Karpas-422 (cell line): ENCODE results near the gene RCOR1. TPM values are rescaled to one million over a fixed set of nuclear protein-coding genes. Genes with fewer than 3 reads are reported as not detected.
"Not testable (repeated sequence)": the region's sequence is repeated elsewhere in the genome, so short reads cannot be mapped to it uniquely, and the experiment has no call there.

Experiments used
- DNase-seq: peaks from one replicate; pipeline ENCODE4 v3.0.0-alpha.2; 2015
- H2AFZ ChIP-seq: fragments of 200-600 bp; sonication (generic); 2 replicates; pipeline ENCODE4 v1.6.1; 2014; ENCODE audit warnings: antibody characterized with exemption, low read length, mixed read lengths
- H3K27ac ChIP-seq: fragments of 200-600 bp; sonication (generic); 2 replicates; pipeline ENCODE4 v1.5.1; 2014; ENCODE audit warnings: mild to moderate bottlenecking, low read length, moderate library complexity
- H3K27me3 ChIP-seq: fragments of 200-600 bp; sonication (generic); 2 replicates; pipeline ENCODE4 v1.6.1; 2014; ENCODE audit warnings: low read length, mixed read lengths
- H3K36me3 ChIP-seq: fragments of 200-600 bp; sonication (generic); 2 replicates; pipeline ENCODE4 v1.6.1; 2014; ENCODE audit warnings: low read length, mixed read lengths; ENCODE audit not compliant: insufficient read depth
- H3K4me1 ChIP-seq: fragments of 200-600 bp; sonication (generic); 2 replicates; pipeline ENCODE4 v1.6.1; 2014; ENCODE audit warnings: mild to moderate bottlenecking, low read length, mixed read lengths
- H3K4me2 ChIP-seq: fragments of 200-600 bp; sonication (generic); 2 replicates; pipeline ENCODE4 v1.6.1; 2014; ENCODE audit warnings: low read length, low read depth, mild to moderate bottlenecking; ENCODE audit not compliant: poor library complexity, severe bottlenecking
- H3K4me3 ChIP-seq: fragments of 200-600 bp; sonication (generic); 2 replicates; pipeline ENCODE4 v1.5.1; 2014; ENCODE audit warnings: mild to moderate bottlenecking, antibody characterized with exemption, low read length, mixed read lengths
- H3K79me2 ChIP-seq: fragments of 200-600 bp; sonication (generic); 2 replicates; pipeline ENCODE4 v1.6.1; 2014; ENCODE audit warnings: mild to moderate bottlenecking, low read length, mixed read lengths
- H3K9ac ChIP-seq: fragments of 200-600 bp; sonication (generic); 2 replicates; pipeline ENCODE4 v1.6.0; 2014; ENCODE audit warnings: low read length
- H3K9me2 ChIP-seq: fragments of 200-600 bp; sonication (generic), shearing (Covaris generic); replicated peaks from 2 replicates; pipeline ENCODE4 v1.6.0; 2014; ENCODE audit warnings: mild to moderate bottlenecking, low read length, moderate library complexity; ENCODE audit not compliant: insufficient read depth
- H3K9me3 ChIP-seq: fragments of 300-700, 200-600 bp; sonication (generic); 2 replicates; pipeline ENCODE4 v1.6.1; 2014; ENCODE audit warnings: low read length, mixed read lengths
- H4K20me1 ChIP-seq: fragments of 200-600 bp; sonication (generic); 2 replicates; pipeline ENCODE4 v1.6.1; 2014; ENCODE audit warnings: mild to moderate bottlenecking, antibody characterized with exemption, low read length, low read depth; ENCODE audit not compliant: insufficient read depth
- total RNA-seq: library from RNA; depleted of rRNA; stranded (reverse); fragments of >200 nt; shearing (Covaris generic); gene quantifications from 2 replicates; pipeline ENCODE4 v1.2.3, GENCODE V29; 2014; ENCODE audit warnings: low replicate concordance

Gene RCOR1
- total RNA-seq, 1 experiment from 2014 or later: 46.9 TPM

DNA sequence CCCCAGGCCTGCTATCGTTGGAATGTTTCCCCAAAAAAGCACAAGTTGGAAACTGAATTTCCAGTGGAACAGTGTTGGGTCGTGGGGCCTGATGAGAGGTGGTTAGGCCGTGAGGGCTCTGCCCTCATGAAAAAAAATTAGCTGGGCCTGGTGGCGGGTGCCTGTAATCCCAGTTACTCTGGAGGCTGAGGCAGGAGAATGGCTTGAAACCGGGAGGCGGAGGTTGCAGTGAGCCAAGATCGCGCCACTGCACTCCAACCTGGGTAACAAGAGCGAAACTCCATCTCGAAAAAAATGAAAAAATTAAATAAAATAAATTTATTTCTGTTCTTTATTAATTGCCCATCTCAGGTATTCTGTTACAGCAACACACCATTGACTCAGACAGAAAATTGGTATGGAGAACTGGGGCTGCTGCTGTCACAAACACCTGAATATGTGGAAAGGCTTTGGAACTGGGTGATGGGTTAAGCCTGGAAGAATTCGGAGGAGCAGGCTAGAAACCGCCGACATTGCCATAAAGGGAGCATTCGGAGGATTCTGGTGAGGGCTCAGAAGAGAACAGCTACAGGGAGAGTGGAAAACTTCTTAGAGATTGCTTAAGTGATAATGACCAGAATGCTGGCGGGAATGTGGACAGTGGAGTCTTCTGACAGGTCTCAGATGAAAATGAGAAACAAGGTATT, 17.1 kb upstream of the RCOR1 start:
- peaks cover 20% of the 10 kb centered on the region for H3K4me1 ChIP-seq
- no peak overlapping the region for H3K9ac ChIP-seq
- no peak overlapping the region for H2AFZ ChIP-seq

DNA sequence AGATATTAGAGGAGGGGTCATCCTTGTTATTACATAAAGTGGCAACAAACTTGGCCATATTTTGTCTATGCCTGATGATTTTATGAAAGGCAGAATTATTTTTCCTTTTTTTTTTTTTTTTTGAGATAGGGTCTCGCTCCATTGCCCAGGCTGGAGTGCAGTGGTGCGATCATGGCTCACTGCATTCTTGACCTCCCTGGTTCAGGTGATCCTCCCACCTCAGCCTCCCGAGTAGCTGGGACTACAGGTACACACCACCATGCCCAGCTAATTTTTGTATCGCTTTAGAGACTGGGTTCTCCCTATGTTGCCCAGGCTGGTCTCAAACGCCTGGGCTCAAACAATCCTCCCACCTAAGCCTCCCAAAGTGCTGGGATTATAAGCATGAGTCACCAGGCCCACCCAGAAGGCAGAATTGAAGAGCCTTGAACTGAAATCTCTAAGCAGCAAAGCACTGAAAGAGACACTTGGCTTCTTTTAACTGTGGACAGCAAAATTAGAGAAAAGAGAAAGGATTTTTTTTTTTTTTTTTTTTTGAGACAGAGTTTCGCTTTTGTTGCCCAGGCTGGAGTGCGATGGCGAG, 16.5 kb upstream of the RCOR1 start:
- not testable (repeated sequence) for H3K27ac ChIP-seq, DNase-seq, H3K9ac ChIP-seq, H3K9me3 ChIP-seq, H3K9me2 ChIP-seq, H3K27me3 ChIP-seq, H3K36me3 ChIP-seq, H3K4me3 ChIP-seq, H2AFZ ChIP-seq, H3K4me2 ChIP-seq, H3K79me2 ChIP-seq, H4K20me1 ChIP-seq
- H3K4me1 ChIP-seq: peaks cover 24% of the 10 kb centered on the region

More for the DNA sequence above, 17.1 kb upstream of the RCOR1 start:
- H3K4me2 ChIP-seq: no peak overlapping the region
- H3K27ac ChIP-seq: no peak overlapping the region
- no peak for DNase-seq
- no peaks in the 10 kb centered on the region for H3K9me2 ChIP-seq
- H3K79me2 ChIP-seq: no peaks in the 10 kb centered on the region
- H4K20me1 ChIP-seq: no peaks in the 10 kb centered on the region
- H3K4me3 ChIP-seq: no peak overlapping the region
- H3K27me3 ChIP-seq: 0 out of 2 replicates have a peak, but pooled peaks cover 3% of the 10 kb centered on the region
- no peaks in the 10 kb centered on the region for H3K9me3 ChIP-seq
- H3K36me3 ChIP-seq: no peaks in the 10 kb centered on the region

DNA sequence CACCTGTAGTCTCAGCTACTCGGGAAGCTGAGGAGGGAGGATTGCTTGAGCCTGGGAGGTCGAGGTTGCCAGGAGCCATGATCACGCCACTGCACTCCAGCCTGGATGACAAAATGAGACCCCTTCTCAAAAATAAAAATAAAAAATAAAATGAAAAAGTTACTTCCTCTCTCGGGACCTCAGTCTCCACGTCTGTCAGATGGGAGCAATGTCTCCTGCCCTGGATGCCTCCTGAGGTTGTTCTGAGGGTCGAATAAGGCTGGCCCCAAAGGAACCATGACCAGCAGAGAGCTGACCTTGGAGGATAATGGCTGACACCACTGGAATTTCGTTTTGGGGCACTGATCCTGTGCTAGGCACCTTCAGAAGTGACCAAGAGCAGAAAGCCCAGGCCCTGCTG, 13.6 kb upstream of the RCOR1 start:
- no peak for DNase-seq
- Histone ChIP-seq H3K9ac (no peak overlapping the region), H3K9me3 (no peaks in the 10 kb centered on the region), H3K4me3 (no peak overlapping the region), H3K4me1 (peaks cover 15% of the 10 kb centered on the region), H3K79me2 (no peaks in the 10 kb centered on the region), H4K20me1 (no peaks in the 10 kb centered on the region), H2AFZ (no peak overlapping the region), H3K27me3 (0 out of 2 replicates have a peak, but pooled peaks cover 3% of the 10 kb centered on the region), H3K27ac (no peak overlapping the region), H3K4me2 (no peak overlapping the region), H3K36me3 (no peaks in the 10 kb centered on the region), H3K9me2 (no peaks in the 10 kb centered on the region)

DNA sequence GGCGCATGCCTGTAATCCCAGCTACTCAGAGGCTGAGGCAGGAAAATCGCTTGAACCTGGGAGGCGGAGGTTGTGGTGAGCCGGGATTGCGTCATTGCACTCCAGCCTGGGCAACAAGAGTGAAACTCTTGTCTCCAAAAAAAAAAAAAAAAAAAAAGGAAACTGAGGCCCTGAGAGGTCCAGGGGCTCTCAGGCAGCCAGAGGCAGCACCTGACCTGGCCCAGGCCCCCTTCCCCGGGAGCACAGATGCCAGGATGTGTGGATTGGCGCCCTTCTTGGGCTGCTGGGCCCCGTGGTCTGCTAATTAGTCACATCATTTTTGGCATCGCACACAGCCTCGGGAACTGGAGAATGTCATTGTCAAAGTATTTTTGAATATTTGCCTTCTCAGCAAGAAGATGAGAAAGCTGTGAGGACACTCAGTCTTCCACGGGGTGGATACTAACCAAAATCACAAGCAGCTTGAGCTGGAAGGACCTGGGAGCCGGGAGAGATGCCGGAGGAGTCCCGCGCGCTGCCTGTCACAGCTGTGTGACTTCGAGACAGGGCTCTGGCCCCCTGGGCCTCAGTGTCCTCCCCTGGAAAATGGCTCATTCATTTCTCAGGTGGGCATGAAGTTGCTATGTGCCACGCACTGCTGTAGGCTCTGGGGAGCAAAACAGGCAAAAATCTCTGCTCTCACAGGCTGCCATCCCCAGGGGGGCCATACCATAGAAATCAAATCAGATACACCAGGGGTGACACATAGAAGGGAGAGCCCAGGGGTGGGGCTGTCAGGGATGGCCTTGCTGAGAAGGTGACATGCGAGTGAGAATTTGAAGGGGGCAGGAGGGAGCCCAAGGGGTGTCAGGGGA, 12.5 kb upstream of the RCOR1 start:
- H3K9ac ChIP-seq: no peak overlapping the region
- no peaks in the 10 kb centered on the region for H3K79me2 ChIP-seq
- no peaks in the 10 kb centered on the region for H3K9me3 ChIP-seq
- no peaks in the 10 kb centered on the region for H3K9me2 ChIP-seq
- H3K27me3 ChIP-seq: 0 out of 2 replicates have a peak, but pooled peaks cover 3% of the 10 kb centered on the region
- no peak overlapping the region for H3K4me2 ChIP-seq
- H3K4me3 ChIP-seq: no peak overlapping the region
- no peak overlapping the region for H3K27ac ChIP-seq
- no peaks in the 10 kb centered on the region for H3K36me3 ChIP-seq
- H4K20me1 ChIP-seq: no peaks in the 10 kb centered on the region
- H3K4me1 ChIP-seq: peaks cover 10% of the 10 kb centered on the region
- no peak for DNase-seq
- H2AFZ ChIP-seq: no peak overlapping the region

DNA sequence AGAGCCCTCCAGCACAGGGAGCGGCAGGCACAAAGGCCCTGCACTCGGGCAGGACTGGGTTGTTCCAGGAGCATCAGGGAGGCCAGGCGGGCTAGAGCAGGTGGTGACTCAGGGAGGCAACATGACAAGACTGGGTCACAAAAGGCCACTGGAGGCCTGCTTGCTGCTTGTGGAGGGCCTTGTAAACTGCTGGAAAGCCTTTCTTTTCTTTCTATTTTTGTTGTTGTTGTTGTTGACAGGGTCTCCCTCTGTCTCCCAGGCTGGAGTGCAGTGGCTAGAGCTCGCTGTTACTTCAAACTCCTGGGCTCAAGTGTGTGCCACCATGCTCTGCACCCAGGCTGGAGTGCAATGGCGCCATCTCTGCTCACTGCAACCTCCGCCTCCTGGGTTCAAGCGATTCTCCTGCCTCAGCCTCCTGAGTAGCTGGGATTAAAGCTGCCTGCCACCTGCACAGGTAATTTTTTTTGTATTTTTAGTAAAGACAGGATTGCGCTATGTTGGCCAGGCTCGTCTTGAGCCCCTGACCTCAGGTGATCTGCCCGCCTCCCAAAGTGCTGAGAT, 11.8 kb upstream of the RCOR1 start:
- no peak overlapping the region for H2AFZ ChIP-seq

DNA sequence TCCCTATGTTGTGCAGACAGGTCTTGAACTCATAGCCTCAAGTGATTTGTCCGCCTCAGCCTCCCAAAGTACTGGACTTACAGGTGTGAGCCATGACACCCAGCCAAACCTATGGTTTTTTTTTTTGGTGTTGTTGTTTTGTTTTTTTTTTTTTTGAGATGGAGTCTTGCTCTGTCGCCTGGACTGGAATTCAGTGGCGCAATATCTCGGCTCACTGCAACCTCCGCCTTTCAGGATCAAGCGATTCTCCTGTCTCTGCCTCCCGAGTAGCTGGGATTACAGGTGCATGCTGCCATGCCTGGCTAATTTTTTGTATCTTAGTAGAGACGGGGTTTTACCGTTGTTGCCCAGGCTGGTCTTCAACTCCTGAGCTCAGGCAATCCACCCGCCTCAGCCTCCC, 11.3 kb upstream of the RCOR1 start:
- Histone ChIP-seq H3K9me3 (no peaks in the 10 kb centered on the region), H3K79me2 (no peaks in the 10 kb centered on the region), H3K4me3 (no peak overlapping the region), H3K27ac (no peak overlapping the region), H3K9ac (no peak overlapping the region), H3K27me3 (0 out of 2 replicates have a peak, but pooled peaks cover 3% of the 10 kb centered on the region), H3K9me2 (no peaks in the 10 kb centered on the region), H3K36me3 (no peaks in the 10 kb centered on the region), H3K4me2 (no peak overlapping the region), H4K20me1 (no peaks in the 10 kb centered on the region), H2AFZ (no peak overlapping the region), H3K4me1 (peaks cover 10% of the 10 kb centered on the region)
- DNase-seq: no peak

More for the DNA sequence above, 11.8 kb upstream of the RCOR1 start:
- Histone ChIP-seq H3K9ac (no peak overlapping the region), H3K9me3 (no peaks in the 10 kb centered on the region), H3K4me2 (no peak overlapping the region), H3K79me2 (no peaks in the 10 kb centered on the region), H3K27me3 (0 out of 2 replicates have a peak, but pooled peaks cover 3% of the 10 kb centered on the region), H3K9me2 (no peaks in the 10 kb centered on the region), H3K27ac (no peak overlapping the region), H3K36me3 (no peaks in the 10 kb centered on the region), H4K20me1 (no peaks in the 10 kb centered on the region), H3K4me3 (no peak overlapping the region), H3K4me1 (peaks cover 10% of the 10 kb centered on the region)
- no peak for DNase-seq

DNA sequence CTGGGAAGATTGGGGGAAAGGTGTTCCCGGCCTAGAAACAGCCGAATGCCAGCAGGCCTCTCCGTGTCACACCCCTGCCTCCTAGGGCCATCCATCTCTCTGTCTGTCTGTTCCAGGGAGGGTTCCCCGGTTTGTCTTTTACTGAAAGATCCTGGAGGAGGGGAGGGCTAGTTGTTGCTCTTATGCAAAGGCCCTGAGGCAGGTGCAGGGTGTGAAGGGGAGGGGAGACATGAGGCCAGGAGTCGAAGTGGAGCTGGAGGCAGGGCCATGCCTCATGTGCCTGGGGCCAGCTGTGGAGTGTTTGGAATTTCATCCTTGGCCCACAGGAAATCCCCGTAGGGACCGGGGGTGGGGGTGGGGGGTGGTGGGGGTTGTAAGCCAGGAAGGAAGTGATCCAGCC, 8.7 kb upstream of the RCOR1 start:
- Histone ChIP-seq H3K36me3 (no peaks in the 10 kb centered on the region), H3K4me1 (peaks cover 10% of the 10 kb centered on the region), H2AFZ (no peak overlapping the region), H3K4me3 (no peak overlapping the region), H3K9me2 (no peaks in the 10 kb centered on the region), H3K27ac (no peak overlapping the region), H3K9ac (no peak overlapping the region), H3K4me2 (no peak overlapping the region), H3K27me3 (0 out of 2 replicates have a peak, but pooled peaks cover 3% of the 10 kb centered on the region), H3K9me3 (no peaks in the 10 kb centered on the region), H3K79me2 (no peaks in the 10 kb centered on the region), H4K20me1 (no peaks in the 10 kb centered on the region)
- DNase-seq: no peak
